CD4-positive, alpha-beta T cell treated with Interleukin-4 for 1 hour (primary cell): Measurements from ENCODE around the gene GSTT2.

Experiments
- DNase-seq, 2 donors: peaks; one replicate each; pipeline ENCODE4 v3.0.0-alpha.2; 2020 to 2022

GSTT2 gene

DNA sequence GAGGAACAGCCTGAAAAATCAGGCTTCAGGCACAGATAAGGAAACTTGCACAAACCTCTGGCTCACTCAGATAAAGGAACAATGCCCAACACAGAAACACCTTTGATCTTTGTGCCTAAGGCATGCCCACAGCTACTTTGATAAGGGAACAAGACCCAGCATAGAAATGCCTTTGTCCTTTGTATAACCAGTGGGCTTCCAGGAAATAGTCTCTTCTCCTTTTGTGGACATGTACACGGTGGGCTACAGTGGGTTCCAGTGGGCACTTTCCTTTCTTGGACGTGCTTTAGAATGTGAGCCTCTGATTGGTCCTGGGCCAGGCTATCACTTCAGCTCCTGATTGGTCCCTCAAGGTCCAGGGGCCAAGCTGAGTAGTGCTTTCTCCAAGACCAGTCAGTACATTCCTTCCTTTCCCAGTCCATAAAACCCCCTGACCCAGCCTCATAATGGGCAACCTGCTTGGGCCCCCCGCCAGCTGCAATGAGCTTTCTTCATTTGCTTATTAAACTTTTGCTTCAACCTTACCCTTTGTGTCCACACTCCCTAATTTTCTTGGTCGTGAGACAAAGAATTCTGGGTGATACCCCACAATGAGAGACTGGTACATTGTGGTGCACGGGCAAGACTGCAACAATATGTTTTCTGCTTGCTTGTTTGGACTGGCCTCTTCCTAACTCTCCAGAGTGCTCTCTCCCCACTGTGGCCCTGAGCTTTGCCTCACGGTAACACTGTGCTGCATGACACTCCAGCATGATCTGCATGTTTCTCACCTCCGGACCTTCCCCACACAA is 29.5 kb downstream of the GSTT2 start:
- no peak for DNase-seq

DNA sequence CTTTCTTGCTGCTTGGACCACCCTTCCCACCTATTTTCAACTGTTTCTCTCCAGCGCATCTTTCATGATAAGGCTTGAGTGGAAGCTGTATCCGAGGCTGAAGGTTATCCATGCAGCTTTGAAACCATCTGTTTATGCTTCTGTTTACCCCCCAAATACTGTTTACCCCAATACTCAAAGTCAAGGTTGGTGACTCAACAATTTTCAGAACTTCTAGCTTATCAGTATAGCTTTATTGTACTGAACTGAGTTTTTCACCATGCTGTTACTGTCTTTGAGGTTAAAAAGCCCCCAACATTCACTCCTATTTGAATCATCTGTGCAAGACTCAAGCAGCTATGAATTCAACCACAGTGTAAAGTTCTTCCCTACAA is 30.1 kb downstream of the GSTT2 start:
- DNase-seq, result no peak

DNA sequence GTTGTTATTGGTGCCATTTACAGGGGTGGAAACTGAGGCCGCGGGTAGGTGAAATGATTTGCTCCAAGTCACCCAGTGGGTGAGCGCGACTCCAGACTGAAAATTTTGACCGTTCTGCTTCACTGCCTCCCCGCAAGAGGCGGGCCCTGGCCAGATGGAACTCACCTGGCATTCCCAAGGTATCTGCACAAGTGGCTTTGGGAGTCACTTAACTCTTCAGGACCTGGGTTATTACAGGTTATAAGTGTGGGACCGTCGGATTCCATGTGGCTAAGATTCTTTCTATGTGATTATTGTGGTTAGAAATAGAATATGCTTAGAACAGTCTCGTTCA is 31.8 kb downstream of the GSTT2 start:
- DNase-seq, result no peak

DNA sequence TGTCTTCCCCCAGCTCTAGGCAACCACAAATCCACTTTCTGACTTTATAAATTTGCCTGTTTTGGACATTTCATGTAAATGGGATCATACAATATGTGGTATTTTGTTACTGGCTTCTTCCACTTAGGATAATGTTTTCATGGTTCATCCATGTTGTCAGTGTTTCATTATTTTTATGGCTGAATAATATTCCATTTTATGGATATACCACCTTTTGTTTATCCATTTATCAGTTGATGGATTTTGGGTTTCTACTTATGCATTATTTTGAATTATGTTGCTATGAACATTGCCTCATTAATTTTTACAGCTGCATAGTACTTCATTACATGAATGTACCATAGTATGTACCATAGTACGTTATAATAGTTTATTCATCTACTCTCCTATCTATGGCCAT is 36.2 kb downstream of the GSTT2 start:
- no peak for DNase-seq

DNA sequence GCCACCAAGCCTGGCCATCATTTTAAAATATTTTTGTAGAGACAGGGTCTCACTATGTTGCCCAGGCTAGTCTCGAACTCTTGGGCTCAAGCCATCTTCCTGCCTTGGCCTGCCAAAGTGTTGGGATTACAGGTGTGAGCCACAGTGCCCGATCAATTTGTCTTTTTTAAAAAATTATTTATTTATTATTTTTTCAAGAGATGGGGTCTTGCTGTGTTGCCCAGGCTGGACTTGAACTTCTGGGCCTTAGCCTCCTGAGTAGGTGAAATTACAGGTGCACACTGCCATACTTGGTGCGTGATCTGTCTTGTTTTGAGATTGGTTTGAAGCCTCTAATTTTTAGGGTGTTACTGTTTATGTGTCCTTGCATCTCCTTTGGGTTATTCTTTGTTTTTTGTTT is 41.4 kb downstream of the GSTT2 start:
- DNase-seq, result no peak

DNA sequence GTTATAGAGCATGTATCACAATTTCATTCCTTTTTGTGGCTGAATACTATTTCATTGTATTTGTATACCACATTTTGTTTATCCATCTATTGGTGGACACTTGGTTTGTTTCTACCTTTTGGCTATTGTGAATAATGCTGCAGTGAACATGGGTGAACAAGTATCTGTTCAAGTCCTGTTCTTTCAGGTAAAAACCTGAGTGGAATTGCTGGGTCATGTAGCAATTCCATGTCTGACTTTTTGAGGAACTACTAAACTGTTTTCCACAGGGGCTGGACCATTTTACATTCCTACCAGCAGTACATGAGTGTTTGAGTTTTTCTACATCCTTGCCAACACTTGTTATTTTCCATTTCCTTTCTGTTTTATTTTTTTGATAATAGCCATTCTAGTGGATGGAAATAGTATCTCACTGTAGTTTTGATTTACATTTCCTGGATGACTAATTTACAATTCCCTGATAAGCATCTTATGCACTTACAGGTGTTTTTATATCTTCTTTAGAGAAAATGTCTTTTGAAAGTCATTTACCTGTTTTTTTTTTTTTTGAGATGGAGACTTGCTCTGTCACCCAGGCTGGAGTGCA is 43.4 kb downstream of the GSTT2 start:
- DNase-seq, result no peak

DNA sequence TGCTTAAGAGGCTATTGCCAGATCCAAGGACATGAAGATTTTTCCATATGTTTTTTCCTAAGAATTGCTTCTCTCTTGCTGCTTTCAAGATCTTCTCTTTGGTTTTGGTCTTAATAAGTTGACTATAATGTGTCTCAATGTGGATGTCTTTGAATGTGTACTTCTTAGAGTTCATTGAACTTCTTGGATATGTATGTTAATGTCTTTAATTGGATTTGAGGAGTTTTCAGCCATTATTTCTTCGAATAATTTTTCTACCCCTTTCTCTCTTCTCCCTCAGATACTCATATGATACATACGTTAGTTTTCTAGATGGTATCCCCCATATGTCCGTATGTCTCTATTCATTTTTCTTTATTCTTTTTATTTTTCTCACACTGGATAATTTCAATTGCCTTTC is 44.4 kb downstream of the GSTT2 start:
- no peak for DNase-seq

DNA sequence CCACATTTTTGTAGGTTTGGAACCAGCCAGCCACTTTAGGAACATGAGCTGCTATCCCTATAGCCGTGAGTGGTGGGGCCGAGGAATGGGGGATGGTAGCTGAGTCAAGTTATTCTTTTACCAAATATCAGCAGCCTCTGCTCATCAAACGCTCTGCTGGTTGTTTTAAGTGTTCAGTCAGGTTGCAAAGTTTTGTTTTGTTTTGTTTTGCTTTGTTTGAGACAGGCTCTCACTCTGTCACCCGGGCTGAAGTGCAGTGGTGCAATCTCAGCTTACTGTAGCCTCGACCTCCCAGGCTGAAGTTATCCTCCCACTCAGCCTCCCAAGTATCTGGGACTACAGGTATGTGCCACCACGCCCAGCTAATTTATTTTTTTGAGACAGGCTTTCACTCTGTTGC is 45.5 kb downstream of the GSTT2 start:
- DNase-seq, result no peak

DNA sequence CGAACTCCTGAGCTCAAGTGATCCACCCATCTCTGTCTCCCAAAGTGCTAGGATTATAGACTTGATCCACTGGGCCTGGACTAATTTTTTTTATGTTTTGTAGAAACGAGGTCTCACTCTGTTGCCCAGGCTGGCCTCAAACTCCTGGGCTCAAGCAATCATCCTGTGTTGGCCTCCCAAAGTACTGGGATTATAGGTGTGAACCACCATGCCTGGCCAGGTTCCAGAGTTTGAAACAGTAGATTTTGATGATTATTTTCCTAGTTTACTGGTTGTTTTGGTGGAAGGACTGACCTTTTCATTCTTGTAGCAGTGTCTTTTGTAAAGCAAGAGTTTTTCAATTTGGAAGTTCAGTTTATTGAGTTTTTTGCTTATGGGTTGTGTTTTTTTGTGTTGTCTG is 46.1 kb downstream of the GSTT2 start:
- DNase-seq, result no peak

DNA sequence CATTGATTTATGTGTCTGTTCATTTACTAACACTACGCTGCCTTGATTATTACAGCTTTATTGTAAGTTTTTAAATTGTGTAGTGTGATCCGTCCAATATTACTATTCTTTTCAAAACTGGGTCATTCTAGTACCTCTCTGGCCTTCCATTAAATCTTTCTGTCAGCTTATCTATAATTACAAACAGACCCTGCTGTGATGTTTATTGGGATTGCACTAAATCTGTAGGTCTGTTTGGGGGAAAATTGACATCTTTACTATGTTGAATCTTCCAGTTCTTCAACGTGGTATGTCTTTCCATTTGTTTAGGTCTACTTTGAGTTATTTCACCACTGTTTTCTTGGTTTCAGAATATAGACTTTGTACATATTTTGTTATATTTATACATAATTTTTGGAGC is 46.8 kb downstream of the GSTT2 start:
- DNase-seq, result no peak

DNA sequence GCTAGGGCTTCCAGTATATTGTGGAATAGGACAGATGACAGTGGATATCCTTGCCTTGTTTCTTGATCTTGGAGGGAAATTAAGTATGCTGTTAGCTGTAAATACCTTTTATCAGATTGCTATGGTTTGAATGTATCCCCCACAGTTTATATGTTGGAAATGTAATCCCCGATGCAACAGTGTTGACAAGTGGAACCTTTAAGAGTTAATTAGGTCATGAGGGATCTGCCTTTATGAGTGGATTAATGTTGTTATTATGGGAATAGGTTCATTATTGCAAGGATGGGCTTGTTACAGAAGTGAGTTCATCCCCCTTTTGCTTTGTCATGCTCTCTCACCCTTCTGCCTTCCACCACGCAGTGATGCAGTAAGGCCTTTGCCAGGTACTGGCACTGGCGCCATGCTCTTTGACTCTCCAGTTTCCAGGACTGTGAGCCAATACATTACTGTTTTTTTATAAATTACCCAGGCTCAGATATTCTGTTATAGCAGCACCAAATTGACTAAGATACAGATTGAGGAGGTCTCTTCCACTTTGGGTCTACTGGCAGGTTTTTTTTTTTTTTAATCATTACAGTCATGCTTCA is 47.5 kb downstream of the GSTT2 start:
- DNase-seq, result no peak

DNA sequence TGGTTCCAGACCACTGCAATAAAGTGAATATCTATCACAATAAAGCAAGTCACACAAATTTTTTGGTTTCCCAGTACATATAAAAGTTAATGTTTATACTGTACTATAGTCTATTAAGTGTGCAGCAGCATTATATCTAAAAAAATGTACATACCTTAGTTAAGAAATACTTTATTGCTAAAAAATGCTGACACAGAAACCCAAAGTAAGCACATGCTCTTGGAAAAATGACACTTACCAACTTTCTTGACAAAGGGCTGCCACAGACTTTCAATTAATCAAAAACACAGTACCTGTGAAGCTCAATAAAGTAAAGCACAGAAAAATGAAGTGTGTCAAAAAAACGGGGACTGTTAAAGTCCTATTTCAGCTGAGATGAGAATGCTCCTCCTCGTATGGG is 48.1 kb downstream of the GSTT2 start:
- DNase-seq, result no peak

DNA sequence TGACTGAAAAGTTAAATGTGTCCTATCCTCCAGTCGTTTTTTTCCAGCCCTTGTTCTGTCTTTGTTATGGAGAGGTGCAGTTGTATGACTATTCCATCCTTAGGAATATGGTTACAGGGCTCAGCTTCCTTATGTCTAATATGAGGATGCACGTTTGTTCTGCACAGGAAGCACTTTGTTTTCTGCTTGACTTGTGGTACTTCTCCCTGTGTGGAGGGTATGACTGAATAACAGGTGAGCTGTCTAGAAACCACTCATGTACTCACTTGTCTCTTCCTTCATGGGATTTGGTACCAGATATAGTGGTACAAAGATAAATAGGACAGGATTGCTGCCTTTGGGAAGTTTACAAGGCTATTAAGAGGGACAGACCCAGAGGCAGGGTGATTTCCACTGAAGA is 48.6 kb downstream of the GSTT2 start:
- DNase-seq, result no peak

DNA sequence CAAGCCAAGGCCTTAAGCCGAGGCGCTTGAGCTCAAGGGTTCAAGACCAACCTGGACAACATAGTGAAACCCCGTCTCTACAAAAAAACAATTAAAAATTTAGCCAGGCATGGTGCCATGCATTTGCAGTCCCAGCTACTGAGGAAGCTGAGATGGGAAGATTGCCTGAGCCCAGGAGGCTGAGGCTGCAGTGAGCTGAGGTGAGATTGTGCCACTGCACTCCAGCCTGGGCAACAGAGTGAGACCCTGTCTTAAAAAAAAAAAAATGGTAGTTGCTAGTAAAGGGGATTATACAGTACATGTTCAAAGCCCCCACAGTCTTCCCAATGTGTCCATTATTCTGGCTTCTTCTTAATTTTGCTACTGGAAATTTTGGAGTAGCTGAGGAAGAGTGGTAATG is 49.4 kb downstream of the GSTT2 start:
- DNase-seq, result no peak

DNA sequence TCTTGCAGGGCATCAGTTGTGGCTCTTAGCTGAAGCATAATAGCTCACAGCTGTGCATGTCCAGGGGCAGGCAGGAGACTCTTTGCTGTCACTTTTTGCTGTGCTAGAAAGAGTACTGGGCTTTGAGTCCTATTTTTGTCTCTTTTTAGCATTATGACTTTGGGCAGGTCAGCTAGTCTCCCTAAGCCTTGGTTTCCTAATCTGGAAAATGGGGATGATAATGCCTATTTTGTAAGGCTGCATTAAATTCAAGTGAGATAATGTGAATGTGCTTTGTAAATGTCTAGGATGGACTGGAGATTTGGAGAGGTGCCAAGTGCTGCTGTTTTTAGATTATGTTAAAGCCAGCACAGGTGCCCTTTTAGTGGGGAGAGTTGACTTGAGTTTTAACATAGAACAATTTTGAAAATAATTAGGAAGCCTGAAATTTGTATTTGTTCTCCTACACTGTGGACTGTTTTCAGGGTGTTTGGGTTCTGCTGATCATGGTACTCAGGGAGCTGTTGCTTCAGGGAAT is 50.3 kb downstream of the GSTT2 start:
- no peak for DNase-seq
